Neutrophil (primary cell): ENCODE measurements around the gene ANKRD11.
A peak's percentile ranks its signal among the peaks of the same experiment; 100 is the strongest.

ENCODE experiments used
- H3K27ac ChIP-seq: fragments of 200-600 bp; sonication (generic); 2 replicates; pipeline ENCODE4 v1.5.1; 2016; ENCODE audit warnings: mild to moderate bottlenecking, moderate library complexity
- H3K27me3 ChIP-seq: fragments of 200-600 bp; sonication (generic); 2 replicates; pipeline ENCODE4 v1.6.0; 2016; ENCODE audit warnings: mild to moderate bottlenecking
- H3K36me3 ChIP-seq: fragments of 200-600 bp; sonication (generic); 2 replicates; pipeline ENCODE4 v1.5.1; 2017
- H3K4me1 ChIP-seq, 2 experiments: fragments of 200-600 bp in 1 of 2; sonication (generic) in 1 of 2; 1 replicate in 1 of 2; 2 replicates in 1 of 2; pipeline versions ENCODE4 v1.5.1 to v1.6.1; 2013 to 2016; ENCODE audit warnings: low read depth in 1 of 2, low read length in 1 of 2, mild to moderate bottlenecking in 1 of 2, moderate library complexity in 1 of 2; ENCODE audit not compliant: control insufficient read depth in 1 of 2, insufficient read depth in 1 of 2
- H3K4me3 ChIP-seq, 2 experiments: fragments of 200-600 bp in 1 of 2; sonication (generic) in 1 of 2; 1 replicate in 1 of 2; 2 replicates in 1 of 2; pipeline ENCODE4 v1.5.1; 2013 to 2016; ENCODE audit warnings: low read depth in 1 of 2, low read length in 1 of 2, mild to moderate bottlenecking in 1 of 2, moderate library complexity in 1 of 2
- H3K9me3 ChIP-seq: fragments of 200-600 bp; sonication (generic); 2 replicates; pipeline ENCODE4 v1.5.1; 2016
- TF ChIP-seq, protein P1 (sequence below): fragments of 200-600 bp; sonication (generic); IDR thresholded peaks from 2 replicates; pipeline ENCODE4 v1.5.1; 2016; ENCODE audit warnings: antibody characterized with exemption

Gene ANKRD11

DNA sequence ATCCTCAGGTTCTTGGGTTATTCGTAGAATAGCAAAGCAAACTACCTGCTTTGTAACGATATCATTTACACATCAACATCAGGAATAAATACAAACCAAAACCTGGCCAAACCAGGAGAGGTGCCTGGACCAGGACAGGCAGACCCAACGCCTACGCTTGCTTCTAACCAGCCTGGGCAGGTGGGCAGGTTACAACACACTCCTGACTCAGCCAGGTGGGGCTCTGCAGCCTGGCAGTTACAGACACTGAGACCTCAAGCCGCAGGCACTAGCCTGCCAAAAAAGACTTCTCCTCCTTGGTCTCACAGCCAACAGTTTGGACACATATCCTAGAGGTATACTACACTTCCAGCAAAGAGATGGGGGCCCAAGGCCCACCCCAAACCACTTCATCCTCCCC lies 14.0 kb downstream of the ANKRD11 start:
- peak overlapping the region; percentile 79 for H3K27ac ChIP-seq
- no peaks in the 10 kb centered on the region for H3K36me3 ChIP-seq
- peaks cover 60 to 73% of the 10 kb centered on the region in 2 experiments for H3K4me1 ChIP-seq
- H3K9me3 ChIP-seq: no peaks in the 10 kb centered on the region
- no peaks in the 10 kb centered on the region for H3K27me3 ChIP-seq
- TF ChIP-seq, protein P1, sequence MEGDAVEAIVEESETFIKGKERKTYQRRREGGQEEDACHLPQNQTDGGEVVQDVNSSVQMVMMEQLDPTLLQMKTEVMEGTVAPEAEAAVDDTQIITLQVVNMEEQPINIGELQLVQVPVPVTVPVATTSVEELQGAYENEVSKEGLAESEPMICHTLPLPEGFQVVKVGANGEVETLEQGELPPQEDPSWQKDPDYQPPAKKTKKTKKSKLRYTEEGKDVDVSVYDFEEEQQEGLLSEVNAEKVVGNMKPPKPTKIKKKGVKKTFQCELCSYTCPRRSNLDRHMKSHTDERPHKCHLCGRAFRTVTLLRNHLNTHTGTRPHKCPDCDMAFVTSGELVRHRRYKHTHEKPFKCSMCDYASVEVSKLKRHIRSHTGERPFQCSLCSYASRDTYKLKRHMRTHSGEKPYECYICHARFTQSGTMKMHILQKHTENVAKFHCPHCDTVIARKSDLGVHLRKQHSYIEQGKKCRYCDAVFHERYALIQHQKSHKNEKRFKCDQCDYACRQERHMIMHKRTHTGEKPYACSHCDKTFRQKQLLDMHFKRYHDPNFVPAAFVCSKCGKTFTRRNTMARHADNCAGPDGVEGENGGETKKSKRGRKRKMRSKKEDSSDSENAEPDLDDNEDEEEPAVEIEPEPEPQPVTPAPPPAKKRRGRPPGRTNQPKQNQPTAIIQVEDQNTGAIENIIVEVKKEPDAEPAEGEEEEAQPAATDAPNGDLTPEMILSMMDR: no peak
- no peak overlapping the region for H3K4me3 ChIP-seq

- peak overlapping the region; percentile 76 for H3K27ac ChIP-seq
- H3K36me3 ChIP-seq: no peaks in the 10 kb centered on the region
- H3K9me3 ChIP-seq: no peaks in the 10 kb centered on the region
- H3K4me1 ChIP-seq: peaks cover 66 to 86% of the 10 kb centered on the region in 2 experiments
- no peaks in the 10 kb centered on the region for H3K27me3 ChIP-seq
- no peak overlapping the region for H3K4me3 ChIP-seq
- TF ChIP-seq, protein P1: no peak
Measured at GRCh38 chr16:89475144-89475543, 15.2 kb downstream of the ANKRD11 start.

- TF ChIP-seq, protein P1: no peak
- peak overlapping the region; percentile 76 for H3K27ac ChIP-seq
- H3K27me3 ChIP-seq: no peaks in the 10 kb centered on the region
- no peaks in the 10 kb centered on the region for H3K36me3 ChIP-seq
- H3K9me3 ChIP-seq: no peaks in the 10 kb centered on the region
- H3K4me1 ChIP-seq: peaks cover 66 to 89% of the 10 kb centered on the region in 2 experiments
- H3K4me3 ChIP-seq: no peak overlapping the region
Measured at GRCh38 chr16:89473791-89474414, 16.5 kb downstream of the ANKRD11 start.

GRCh38 chr16:89473136-89473712 lies 17.1 kb downstream of the ANKRD11 start:
- H3K36me3 ChIP-seq: no peaks in the 10 kb centered on the region
- TF ChIP-seq, protein P1: no peak
- H3K27me3 ChIP-seq: no peaks in the 10 kb centered on the region
- H3K9me3 ChIP-seq: no peaks in the 10 kb centered on the region
- no peak overlapping the region for H3K4me3 ChIP-seq
- peak overlapping the region; percentile 76 for H3K27ac ChIP-seq
- peaks cover 63 to 82% of the 10 kb centered on the region in 2 experiments for H3K4me1 ChIP-seq

DNA sequence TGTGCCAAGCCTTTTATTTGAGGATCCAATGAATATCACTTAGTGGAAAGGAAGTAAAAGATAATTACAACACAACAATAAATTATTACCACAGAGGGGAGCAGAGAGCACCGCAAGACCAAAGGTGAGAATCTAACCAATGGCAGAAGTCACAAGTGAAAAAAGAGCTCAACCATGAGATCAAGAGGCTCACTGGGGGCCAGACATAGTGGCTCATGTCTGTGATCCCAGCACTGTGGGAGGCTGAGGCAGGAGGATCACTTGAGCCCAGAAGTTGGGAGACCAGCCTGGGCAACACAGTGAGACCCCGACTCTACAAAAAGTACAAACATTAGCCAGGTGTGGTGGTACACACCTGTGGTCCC lies 17.7 kb downstream of the ANKRD11 start:
- Histone ChIP-seq H3K9me3 (no peaks in the 10 kb centered on the region), H3K27me3 (no peaks in the 10 kb centered on the region), H3K4me1 (peaks cover 59 to 77% of the 10 kb centered on the region in 2 experiments), H3K27ac (peak overlapping the region; percentile 76), H3K4me3 (no peak overlapping the region), H3K36me3 (no peaks in the 10 kb centered on the region)
- TF ChIP-seq, protein P1: no peak
